ENCODE measurements around the gene HAGHL.

DNA sequence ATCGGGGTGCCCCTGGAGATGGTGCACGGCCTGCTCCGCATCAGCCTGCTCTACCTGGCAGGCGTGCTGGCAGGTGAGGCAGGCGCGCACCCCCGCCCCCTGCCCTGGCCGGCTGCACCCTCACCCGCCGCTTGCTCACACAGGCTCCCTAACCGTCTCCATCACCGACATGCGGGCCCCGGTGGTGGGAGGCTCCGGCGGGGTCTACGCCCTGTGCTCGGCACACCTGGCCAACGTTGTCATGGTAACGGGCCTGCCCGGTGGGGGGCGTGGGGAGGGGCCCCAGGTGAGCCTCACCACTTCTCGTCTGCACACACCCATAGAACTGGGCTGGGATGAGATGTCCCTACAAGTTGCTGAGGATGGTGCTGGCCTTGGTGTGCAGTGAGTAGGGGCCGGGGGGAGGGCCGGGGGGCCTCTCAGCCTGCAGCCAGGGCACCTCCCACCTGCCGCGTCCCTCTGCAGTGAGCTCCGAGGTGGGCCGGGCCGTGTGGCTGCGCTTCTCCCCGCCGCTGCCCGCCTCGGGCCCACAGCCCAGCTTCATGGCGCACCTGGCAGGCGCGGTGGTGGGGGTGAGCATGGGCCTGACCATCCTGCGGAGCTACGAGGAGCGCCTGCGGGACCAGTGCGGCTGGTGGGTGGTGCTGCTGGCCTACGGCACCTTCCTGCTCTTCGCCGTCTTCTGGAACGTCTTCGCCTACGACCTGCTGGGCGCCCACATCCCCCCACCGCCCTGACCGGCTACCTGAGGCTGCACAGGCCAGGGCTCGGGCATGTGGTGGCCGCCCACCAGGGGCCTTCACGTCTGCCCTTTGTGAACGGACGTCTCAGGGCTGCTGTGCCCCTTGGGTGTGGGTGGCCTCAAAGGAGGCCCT lies 49.4 kb upstream of the HAGHL start:
- TF ChIP-seq EZH2 (IDR thresholded peaks at IDR 0.05), result no peak
- TF ChIP-seq, protein P1, sequence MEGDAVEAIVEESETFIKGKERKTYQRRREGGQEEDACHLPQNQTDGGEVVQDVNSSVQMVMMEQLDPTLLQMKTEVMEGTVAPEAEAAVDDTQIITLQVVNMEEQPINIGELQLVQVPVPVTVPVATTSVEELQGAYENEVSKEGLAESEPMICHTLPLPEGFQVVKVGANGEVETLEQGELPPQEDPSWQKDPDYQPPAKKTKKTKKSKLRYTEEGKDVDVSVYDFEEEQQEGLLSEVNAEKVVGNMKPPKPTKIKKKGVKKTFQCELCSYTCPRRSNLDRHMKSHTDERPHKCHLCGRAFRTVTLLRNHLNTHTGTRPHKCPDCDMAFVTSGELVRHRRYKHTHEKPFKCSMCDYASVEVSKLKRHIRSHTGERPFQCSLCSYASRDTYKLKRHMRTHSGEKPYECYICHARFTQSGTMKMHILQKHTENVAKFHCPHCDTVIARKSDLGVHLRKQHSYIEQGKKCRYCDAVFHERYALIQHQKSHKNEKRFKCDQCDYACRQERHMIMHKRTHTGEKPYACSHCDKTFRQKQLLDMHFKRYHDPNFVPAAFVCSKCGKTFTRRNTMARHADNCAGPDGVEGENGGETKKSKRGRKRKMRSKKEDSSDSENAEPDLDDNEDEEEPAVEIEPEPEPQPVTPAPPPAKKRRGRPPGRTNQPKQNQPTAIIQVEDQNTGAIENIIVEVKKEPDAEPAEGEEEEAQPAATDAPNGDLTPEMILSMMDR (IDR thresholded peaks at IDR 0.05 in 2 of 3, conservative IDR thresholded peaks at IDR 0.05 in 1 of 3; ENCODE audit: borderline replicate concordance in 1 of 3, insufficient read depth in 1 of 3, low read depth in 2 of 3, low read length in 2 of 3), result no peak
- no peak for TF ChIP-seq POLR2A (IDR thresholded peaks at IDR 0.05; ENCODE audit: borderline replicate concordance, extremely low read depth, insufficient read depth, insufficient read length)
- TF ChIP-seq ZFX (IDR thresholded peaks at IDR 0.05), result no peak
- no peak for TF ChIP-seq YY1 (IDR thresholded peaks at IDR 0.05; ENCODE audit: extremely low read depth, insufficient replicate concordance, low read depth, low read length)
- no peak for TF ChIP-seq EZH2phosphoT487 (IDR thresholded peaks at IDR 0.05; ENCODE audit: borderline replicate concordance)
- TF ChIP-seq, protein P2, sequence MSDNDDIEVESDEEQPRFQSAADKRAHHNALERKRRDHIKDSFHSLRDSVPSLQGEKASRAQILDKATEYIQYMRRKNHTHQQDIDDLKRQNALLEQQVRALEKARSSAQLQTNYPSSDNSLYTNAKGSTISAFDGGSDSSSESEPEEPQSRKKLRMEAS (IDR thresholded peaks at IDR 0.05), result no peak
- no peak for TF ChIP-seq POLR2AphosphoS5 (IDR thresholded peaks at IDR 0.05; ENCODE audit: low read depth, low read length)
- TF ChIP-seq ZNF274 (IDR thresholded peaks at IDR 0.05; ENCODE audit: low read depth, low read length), result no peak
